Heart right ventricle (tissue), 16 donors: ENCODE measurements around the gene NOX3. TPM values are rescaled to one million over a fixed set of nuclear protein-coding genes. Genes with fewer than 3 reads are reported as not detected.

Experiments
- ATAC-seq, 8 donors: fragments of 200-7000 bp; cut with Tn5 transposase; one replicate each; pipeline ENCODE4 v1.9.1; 2020; ENCODE audit warnings: mild to moderate bottlenecking in 8 of 8, moderate library complexity in 8 of 8, moderate number of reproducible peaks in 1 of 8
- DNase-seq, 2 donors: peaks; one replicate each; pipeline ENCODE4 v3.0.0-alpha.2; 2020
- H3K27ac ChIP-seq, 10 donors: fragments of 200-600 bp; sonication (generic) in 2 of 10; one replicate each; pipeline versions ENCODE4 v1.5.0 to v1.8.0; 2020 to 2022; ENCODE audit warnings: mild to moderate bottlenecking in 3 of 10
- H3K27me3 ChIP-seq, 7 donors: fragments of 200-600 bp; one replicate each; pipeline ENCODE4 v1.8.0; 2021 to 2022; ENCODE audit warnings: mild to moderate bottlenecking in 2 of 7
- H3K36me3 ChIP-seq, 9 donors: fragments of 200-600 bp; sonication (generic) in 1 of 9; one replicate each; pipeline versions ENCODE4 v1.5.0 to v1.8.0; 2020 to 2022; ENCODE audit warnings: mild to moderate bottlenecking in 2 of 9
- H3K4me1 ChIP-seq, 9 donors: fragments of 200-600 bp; sonication (generic) in 1 of 9; one replicate each; pipeline versions ENCODE4 v1.5.0 to v1.8.0; 2020 to 2022; ENCODE audit warnings: mild to moderate bottlenecking in 4 of 9
- H3K4me3 ChIP-seq, 10 donors: fragments of 200-600 bp; sonication (generic) in 2 of 10; one replicate each; pipeline versions ENCODE4 v1.5.0 to v1.8.0; 2020 to 2022; ENCODE audit warnings: mild to moderate bottlenecking in 7 of 10, moderate library complexity in 2 of 10
- H3K9me3 ChIP-seq, 11 donors: fragments of 200-600 bp in 10 of 11; sonication (generic) in 2 of 11; one replicate each; pipeline versions ENCODE4 v1.5.0 to v1.8.0; 2013 to 2022; ENCODE audit warnings: mild to moderate bottlenecking in 2 of 11, control low read depth in 1 of 11, moderate library complexity in 1 of 11
- WGBS, 2 donors: extraction: QIAGEN DNeasy Blood & Tissue Kit; methylation state at CpG; one replicate each; pipeline ENCODE4 v1.1.7; 2013; ENCODE audit warnings: inconsistent platforms in 1 of 2; 5-methylcytosine and 5-hydroxymethylcytosine counted together
- intact Hi-C, 10 donors: fragments of 100-400 bp; cut with DNase I; formaldehyde crosslinking; loops; one replicate each; pipeline versions ENCODE4 v1.11.1 to v1.14.2; 2022
- polyA plus RNA-seq, 2 donors: library from polyadenylated mRNA; stranded (reverse); fragments of 200-250 nt; gene quantifications; one replicate each; pipeline ENCODE4 v1.2.3, GENCODE V29; 2013
- total RNA-seq, 10 donors: library from RNA; stranded (reverse); fragmentation: NEBNext Ultra II Directional in 3 of 10; extraction: Animal tissue kit (Norgen Biotek cat#: 25700) in 3 of 10; gene quantifications; one replicate each; pipeline versions ENCODE4 v1.2.1 to v1.2.4, GENCODE V29; 2021 to 2023
- TF ChIP-seq, protein P1 (sequence below), 9 donors: fragments of 200-600 bp; sonication (generic) in 2 of 9; IDR thresholded peaks; one replicate each; pipeline versions ENCODE4 v1.5.0 to v1.8.0; 2021 to 2022; ENCODE audit warnings: antibody characterized with exemption in 9 of 9, mild to moderate bottlenecking in 5 of 9, moderate library complexity in 1 of 9
- donor health status: Arrhythmogenic right ventricular cardiomyopathy.
- donor health status: ischemic (EF 13 %, LVEDD 7.1; RV severe dilation, severe dysfunction).
- donor health status: healthy with polysubstance abuse.
- donor health status: DM: no; HTN: yes; CAD: no.
- donor health status: DM: no; HTN: no; CAD: no.
- donor health status: ischemic (EF 25% LVEDD 6.9; RV normal size, moderate dysfunction).
- donor health status: ischemic (EF 25% LVEDD 5.7; RV mildly dilated, moderate dysfunction).
- donor health status: healthy.
- donor health status: DM: yes; HTN: yes; CAD: no.
- donor health status: Ischemic cardiomyopathy.
- donor health status: ischemic (EF 35%, LVEDD 5.7; RV mildly dilated, moderate dysfunction).
- donor health status: nonischemic (EF 11% LVEDD 7.7; RV severe dilation, severe dysfunction).
- donor health status: DM: yes; HTN: yes; CAD: no.
- donor health status: PGD.
- donor health status: ischemic (EF 29% LVEDD 5.4; RV normal size, mild dysfunction).
- donor health status: nonischemic (EF 23%, LVEDD 6.1; RV moderate dilation, normal function).

Gene NOX3
- total and polyA plus RNA-seq, 12 donors, result not detected

GRCh38 chr6:155406801-155407200 is 48.8 kb downstream of the NOX3 start:
- Histone ChIP-seq H3K27me3 (no peaks in the 10 kb centered on the region), H3K36me3 (no peaks in the 10 kb centered on the region), H3K27ac (no peak overlapping the region), H3K4me3 (no peak overlapping the region), H3K4me1 (no peaks in the 10 kb centered on the region), H3K9me3 (no peaks in the 10 kb centered on the region)
- TF ChIP-seq, protein P1, sequence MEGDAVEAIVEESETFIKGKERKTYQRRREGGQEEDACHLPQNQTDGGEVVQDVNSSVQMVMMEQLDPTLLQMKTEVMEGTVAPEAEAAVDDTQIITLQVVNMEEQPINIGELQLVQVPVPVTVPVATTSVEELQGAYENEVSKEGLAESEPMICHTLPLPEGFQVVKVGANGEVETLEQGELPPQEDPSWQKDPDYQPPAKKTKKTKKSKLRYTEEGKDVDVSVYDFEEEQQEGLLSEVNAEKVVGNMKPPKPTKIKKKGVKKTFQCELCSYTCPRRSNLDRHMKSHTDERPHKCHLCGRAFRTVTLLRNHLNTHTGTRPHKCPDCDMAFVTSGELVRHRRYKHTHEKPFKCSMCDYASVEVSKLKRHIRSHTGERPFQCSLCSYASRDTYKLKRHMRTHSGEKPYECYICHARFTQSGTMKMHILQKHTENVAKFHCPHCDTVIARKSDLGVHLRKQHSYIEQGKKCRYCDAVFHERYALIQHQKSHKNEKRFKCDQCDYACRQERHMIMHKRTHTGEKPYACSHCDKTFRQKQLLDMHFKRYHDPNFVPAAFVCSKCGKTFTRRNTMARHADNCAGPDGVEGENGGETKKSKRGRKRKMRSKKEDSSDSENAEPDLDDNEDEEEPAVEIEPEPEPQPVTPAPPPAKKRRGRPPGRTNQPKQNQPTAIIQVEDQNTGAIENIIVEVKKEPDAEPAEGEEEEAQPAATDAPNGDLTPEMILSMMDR (IDR thresholded peaks at IDR 0.05), result no peak
- WGBS, 2 donors, result 80 to 84% methylated on average over 1 of the region's 1 CpG
- intact Hi-C loops, result no loop called here
- no peak for ATAC-seq
- no peak for DNase-seq

DNA sequence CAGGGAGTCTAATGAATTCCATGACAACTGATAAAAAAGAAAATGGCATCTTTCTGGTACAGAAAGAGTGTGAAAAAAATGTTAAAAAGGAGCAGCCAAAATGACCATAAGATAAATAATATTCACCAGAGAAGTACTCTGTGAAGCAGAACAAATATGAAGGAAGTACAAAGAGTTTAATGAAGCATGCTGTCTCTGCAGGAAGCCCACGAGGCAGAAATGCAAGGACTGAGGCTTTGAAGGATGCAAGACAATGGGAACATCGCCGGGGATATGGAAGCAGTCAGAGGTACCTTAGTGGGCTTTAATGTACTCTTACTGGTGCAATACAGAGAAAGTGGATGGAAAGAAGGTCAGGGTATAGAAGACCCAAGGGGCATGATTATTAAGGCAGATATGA is 50.7 kb downstream of the NOX3 start:
- no peaks in the 10 kb centered on the region for H3K36me3 ChIP-seq
- TF ChIP-seq, protein P1 (IDR thresholded peaks at IDR 0.05), result no peak
- no peak overlapping the region for H3K4me3 ChIP-seq
- H3K4me1 ChIP-seq, result no peaks in the 10 kb centered on the region
- H3K9me3 ChIP-seq, result no peaks in the 10 kb centered on the region
- no peak overlapping the region for H3K27ac ChIP-seq
- DNase-seq, result no peak
- 73 to 75% methylated on average over 3 of the region's 3 CpGs for WGBS, 2 donors
- no peaks in the 10 kb centered on the region for H3K27me3 ChIP-seq
- no peak for ATAC-seq
- intact Hi-C loops, result no loop called here

DNA sequence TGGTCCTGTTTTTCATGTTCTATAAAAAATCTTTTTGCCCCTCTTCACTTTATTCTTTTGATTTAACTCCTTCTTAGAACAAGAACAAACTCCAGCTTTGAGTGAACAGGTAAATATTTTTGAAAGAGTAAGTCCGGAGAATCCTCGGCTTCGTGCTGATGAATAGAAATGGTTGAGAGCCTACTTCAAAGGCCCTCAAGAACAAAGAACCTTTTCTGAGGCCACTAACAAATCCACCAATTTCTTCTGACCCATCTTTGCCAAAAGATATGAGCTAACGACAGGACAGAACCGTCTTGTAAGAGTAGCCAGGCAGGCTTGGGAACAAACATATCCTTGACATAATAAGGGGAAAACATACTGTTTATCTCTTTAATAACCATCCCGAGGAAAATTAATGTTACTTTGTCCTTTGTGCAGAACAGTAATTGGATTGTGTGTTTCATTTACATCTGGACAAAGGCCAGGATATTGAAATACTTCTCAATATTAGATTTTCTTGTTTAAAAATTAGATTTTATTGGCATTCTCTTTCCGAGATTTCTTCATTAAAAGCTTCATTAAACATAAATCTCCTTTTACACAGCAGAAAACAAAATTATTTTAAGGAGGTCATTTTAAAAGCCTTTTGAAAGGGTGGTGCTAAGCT is 52.9 kb downstream of the NOX3 start:
- H3K27ac ChIP-seq, result no peak overlapping the region
- no peak overlapping the region for H3K4me3 ChIP-seq
- ATAC-seq (no peak), DNase-seq (no peak)
- no peaks in the 10 kb centered on the region for H3K4me1 ChIP-seq
- 68 to 70% methylated on average over 7 of the region's 7 CpGs for WGBS, 2 donors
- no peaks in the 10 kb centered on the region for H3K27me3 ChIP-seq
- TF ChIP-seq, protein P1 (IDR thresholded peaks at IDR 0.05), result no peak
- intact Hi-C loops, result no loop called here
- no peaks in the 10 kb centered on the region for H3K36me3 ChIP-seq
- H3K9me3 ChIP-seq, result no peaks in the 10 kb centered on the region

- Histone ChIP-seq H3K4me3 (no peak overlapping the region), H3K27ac (no peak overlapping the region), H3K27me3 (no peaks in the 10 kb centered on the region), H3K4me1 (no peaks in the 10 kb centered on the region), H3K9me3 (no peaks in the 10 kb centered on the region), H3K36me3 (no peaks in the 10 kb centered on the region)
- intact Hi-C loops, result no loop called here
- ATAC-seq, result no peak
- no peak for DNase-seq
- TF ChIP-seq, protein P1 (IDR thresholded peaks at IDR 0.05), result no peak
- WGBS, 2 donors, result 66 to 69% methylated on average over 2 of the region's 2 CpGs
These were observed 55.0 kb downstream of the NOX3 start for GRCh38 chr6:155400654-155400965.
